ENCODE measurements around the gene PM20D1. TPM values are rescaled to one million over a fixed set of nuclear protein-coding genes. Genes with fewer than 3 reads are reported as not detected.
"Not testable (repeated sequence)": the region's sequence is repeated elsewhere in the genome, so short reads cannot be mapped to it uniquely, and the experiment has no call there.

Gene PM20D1
- polyA plus RNA-seq, 4 donors: 0.15 to 0.19 TPM; not detected in 2

DNA sequence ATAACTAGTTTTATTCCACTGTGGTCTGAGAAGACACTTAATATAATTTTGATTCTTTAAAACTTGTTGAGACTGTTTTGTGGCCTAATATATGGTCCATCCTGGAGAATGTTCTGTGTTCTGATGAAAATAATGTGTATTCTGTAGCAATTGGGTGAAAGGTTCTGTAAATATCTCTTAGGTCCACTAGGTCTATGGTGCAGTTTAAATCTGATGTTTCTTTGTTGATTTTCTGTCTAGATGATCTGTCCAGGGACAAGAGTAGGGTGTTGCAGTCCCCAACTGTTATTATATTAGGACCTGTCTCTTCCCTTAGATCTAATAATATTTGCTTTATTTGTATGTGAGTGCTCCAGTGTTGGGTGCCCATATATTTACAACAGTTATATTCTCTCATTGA lies 33.9 kb upstream of the PM20D1 start:
- FAIRE-seq: no peak
- no peaks in the 10 kb centered on the region for H3K4me1 ChIP-seq (ENCODE audit: control insufficient read depth in 3 of 3, insufficient read depth in 2 of 3, low read depth in 1 of 3, low read length in 2 of 3)

DNA sequence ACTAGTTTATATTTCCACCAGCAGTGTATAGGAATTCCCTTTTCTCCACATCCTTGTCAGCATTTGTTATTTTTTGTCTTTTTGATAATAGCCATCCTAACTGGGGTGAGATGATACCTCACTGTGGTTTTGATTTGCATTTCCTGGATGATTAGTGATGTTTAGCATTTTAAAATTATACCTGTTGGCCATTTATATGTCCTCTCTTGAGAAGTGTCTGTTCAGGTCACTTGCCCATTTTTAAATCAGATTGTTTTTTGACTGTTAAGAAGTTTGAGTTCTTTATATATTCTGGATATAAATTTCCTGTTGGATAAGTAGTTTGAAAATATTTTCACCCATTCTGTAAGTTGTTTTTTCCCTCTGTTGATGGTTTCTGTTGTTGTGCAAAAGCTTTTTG lies 31.0 kb upstream of the PM20D1 start:
- Histone ChIP-seq H3K27ac (ENCODE audit: low read depth in 1 of 3, low read length in 2 of 3) (no peak overlapping the region), H3K4me1 (ENCODE audit: control insufficient read depth in 3 of 3, insufficient read depth in 2 of 3, low read depth in 1 of 3, low read length in 2 of 3) (no peaks in the 10 kb centered on the region), H3K27me3 (ENCODE audit: control insufficient read depth in 3 of 3, insufficient read depth in 3 of 3, low read length in 3 of 3) (peaks cover 0 to 3% (median 0%) of the 10 kb centered on the region in 3 donors), H3K36me3 (ENCODE audit: control insufficient read depth in 3 of 3, insufficient read depth in 2 of 3, low read depth in 1 of 3, low read length in 3 of 3) (no peaks in the 10 kb centered on the region), H3K9me3 (ENCODE audit: control insufficient read depth in 2 of 2, insufficient read depth in 1 of 2, low read depth in 1 of 2, low read length in 1 of 2) (peaks cover 0 to 2% of the 10 kb centered on the region in 2 donors), H3K4me3 (ENCODE audit: low read depth in 1 of 3, low read length in 3 of 3) (no peak overlapping the region)
- DNase-seq (no peak), FAIRE-seq (no peak)

More for the DNA sequence above, 33.9 kb upstream of the PM20D1 start:
- no peak overlapping the region for H3K4me3 ChIP-seq (ENCODE audit: low read depth in 1 of 3, low read length in 3 of 3)
- H3K27me3 ChIP-seq (ENCODE audit: control insufficient read depth in 3 of 3, insufficient read depth in 3 of 3, low read length in 3 of 3): peaks cover 0 to 3% (median 0%) of the 10 kb centered on the region in 3 donors
- H3K9me3 ChIP-seq (ENCODE audit: control insufficient read depth in 2 of 2, insufficient read depth in 1 of 2, low read depth in 1 of 2, low read length in 1 of 2): peaks cover 0 to 3% of the 10 kb centered on the region in 2 donors
- H3K27ac ChIP-seq (ENCODE audit: low read depth in 1 of 3, low read length in 2 of 3): no peak overlapping the region
- H3K36me3 ChIP-seq (ENCODE audit: control insufficient read depth in 3 of 3, insufficient read depth in 2 of 3, low read depth in 1 of 3, low read length in 3 of 3): no peaks in the 10 kb centered on the region
- no peak for DNase-seq

DNA sequence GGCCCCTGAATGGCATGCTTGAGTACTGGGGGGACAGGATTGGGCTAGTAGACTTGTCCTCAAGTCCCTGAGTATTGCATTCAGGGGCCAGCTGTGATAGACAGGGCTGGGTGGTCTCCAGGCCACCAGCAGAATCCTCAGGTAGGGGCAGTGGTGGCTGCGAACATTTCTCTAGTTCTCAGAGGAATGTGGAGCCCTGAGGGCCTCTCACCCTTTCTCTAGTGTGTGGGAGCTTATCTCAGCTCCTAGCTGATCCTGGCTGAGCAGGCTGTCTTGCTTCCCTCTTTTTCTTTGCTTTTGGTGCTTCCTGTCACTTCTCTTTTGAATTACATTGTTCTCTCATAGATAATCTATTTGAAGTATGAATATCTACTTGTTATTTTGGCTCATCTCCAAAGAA lies 30.0 kb upstream of the PM20D1 start:
- Histone ChIP-seq H3K9me3 (ENCODE audit: control insufficient read depth in 2 of 2, insufficient read depth in 1 of 2, low read depth in 1 of 2, low read length in 1 of 2) (peaks cover 0 to 2% of the 10 kb centered on the region in 2 donors), H3K27me3 (ENCODE audit: control insufficient read depth in 3 of 3, insufficient read depth in 3 of 3, low read length in 3 of 3) (peaks cover 0 to 3% (median 0%) of the 10 kb centered on the region in 3 donors), H3K27ac (ENCODE audit: low read depth in 1 of 3, low read length in 2 of 3) (no peak overlapping the region), H3K4me1 (ENCODE audit: control insufficient read depth in 3 of 3, insufficient read depth in 2 of 3, low read depth in 1 of 3, low read length in 2 of 3) (no peaks in the 10 kb centered on the region), H3K36me3 (ENCODE audit: control insufficient read depth in 3 of 3, insufficient read depth in 2 of 3, low read depth in 1 of 3, low read length in 3 of 3) (no peaks in the 10 kb centered on the region), H3K4me3 (ENCODE audit: low read depth in 1 of 3, low read length in 3 of 3) (no peak overlapping the region)
- no peak for DNase-seq
- WGBS, 3 donors: 55 to 95% (median 88%) methylated on average over 1 of the region's 1 CpG
- FAIRE-seq: no peak

DNA sequence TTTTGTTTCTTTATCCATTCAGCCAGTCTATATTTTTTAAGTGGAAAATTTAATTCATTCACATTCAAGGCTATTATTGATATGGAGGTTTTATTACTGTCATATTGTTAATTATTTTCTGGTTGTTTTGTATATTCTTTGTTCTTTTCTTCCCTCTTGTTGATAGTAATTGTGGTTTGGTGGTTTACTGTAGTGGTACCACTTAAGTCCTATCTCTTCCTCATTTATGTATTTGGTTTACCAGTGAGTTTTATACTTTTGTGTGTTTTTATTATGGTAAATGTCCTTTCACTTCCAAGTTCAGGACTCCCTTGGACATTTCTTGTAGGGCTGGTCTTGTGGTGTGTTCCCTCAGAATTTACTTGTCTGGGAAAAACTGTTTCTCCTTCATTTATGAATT lies 28.1 kb upstream of the PM20D1 start:
- peaks cover 0 to 4% of the 10 kb centered on the region in 2 donors for H3K9me3 ChIP-seq (ENCODE audit: control insufficient read depth in 2 of 2, insufficient read depth in 1 of 2, low read depth in 1 of 2, low read length in 1 of 2)
- FAIRE-seq: no peak
- H3K4me3 ChIP-seq (ENCODE audit: low read depth in 1 of 3, low read length in 3 of 3): no peak overlapping the region
- H3K4me1 ChIP-seq (ENCODE audit: control insufficient read depth in 3 of 3, insufficient read depth in 2 of 3, low read depth in 1 of 3, low read length in 2 of 3): no peaks in the 10 kb centered on the region
- H3K27ac ChIP-seq (ENCODE audit: low read depth in 1 of 3, low read length in 2 of 3): no peak overlapping the region
- H3K27me3 ChIP-seq (ENCODE audit: control insufficient read depth in 3 of 3, insufficient read depth in 3 of 3, low read length in 3 of 3): peaks cover 0 to 3% (median 0%) of the 10 kb centered on the region in 3 donors
- H3K36me3 ChIP-seq (ENCODE audit: control insufficient read depth in 3 of 3, insufficient read depth in 2 of 3, low read depth in 1 of 3, low read length in 3 of 3): no peaks in the 10 kb centered on the region
- no peak for DNase-seq

DNA sequence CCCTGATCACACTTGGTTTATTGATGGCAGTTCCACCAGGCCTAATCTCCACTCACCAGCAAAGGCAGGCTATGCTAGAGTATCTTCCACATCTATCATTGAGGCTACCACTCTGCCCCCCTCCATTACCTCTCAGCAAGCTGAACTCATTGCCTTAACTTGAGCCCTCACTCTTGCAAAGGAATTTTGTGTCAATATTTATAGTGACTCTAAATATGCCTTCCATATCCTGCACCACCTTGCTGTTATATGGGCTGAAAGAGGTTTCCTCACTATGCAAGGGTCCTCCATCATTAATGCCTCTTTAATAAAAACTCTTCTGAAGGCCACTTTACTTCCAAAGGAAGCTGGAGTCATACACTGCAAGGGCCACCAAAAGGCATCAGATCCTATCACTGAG lies 23.2 kb upstream of the PM20D1 start:
- not testable (repeated sequence) for H3K4me3 ChIP-seq (ENCODE audit: low read depth in 1 of 3, low read length in 3 of 3); H3K4me1 ChIP-seq (ENCODE audit: control insufficient read depth in 3 of 3, insufficient read depth in 2 of 3, low read depth in 1 of 3, low read length in 2 of 3); H3K27ac ChIP-seq (ENCODE audit: low read depth in 1 of 3, low read length in 2 of 3); H3K36me3 ChIP-seq (ENCODE audit: control insufficient read depth in 3 of 3, insufficient read depth in 2 of 3, low read depth in 1 of 3, low read length in 3 of 3); H3K27me3 ChIP-seq (ENCODE audit: control insufficient read depth in 3 of 3, insufficient read depth in 3 of 3, low read length in 3 of 3); H3K9me3 ChIP-seq (ENCODE audit: control insufficient read depth in 2 of 2, insufficient read depth in 1 of 2, low read depth in 1 of 2, low read length in 1 of 2); FAIRE-seq; DNase-seq

- FAIRE-seq: no peak
- Histone ChIP-seq H3K4me1 (ENCODE audit: control insufficient read depth in 3 of 3, insufficient read depth in 2 of 3, low read depth in 1 of 3, low read length in 2 of 3) (peaks cover 0 to 5% (median 0%) of the 10 kb centered on the region in 3 donors), H3K9me3 (ENCODE audit: control insufficient read depth in 2 of 2, insufficient read depth in 1 of 2, low read depth in 1 of 2, low read length in 1 of 2) (peaks cover 0 to 9% of the 10 kb centered on the region in 2 donors), H3K27me3 (ENCODE audit: control insufficient read depth in 3 of 3, insufficient read depth in 3 of 3, low read length in 3 of 3) (no peaks in the 10 kb centered on the region), H3K27ac (ENCODE audit: low read depth in 1 of 3, low read length in 2 of 3) (no peak overlapping the region), H3K4me3 (ENCODE audit: low read depth in 1 of 3, low read length in 3 of 3) (no peak overlapping the region), H3K36me3 (ENCODE audit: control insufficient read depth in 3 of 3, insufficient read depth in 2 of 3, low read depth in 1 of 3, low read length in 3 of 3) (no peaks in the 10 kb centered on the region)
- WGBS, 3 donors: 59 to 78% (median 73%) methylated on average over 2 of the region's 2 CpGs
- DNase-seq: no peak
Measured at GRCh38 chr1:205870236-205870635, 20.3 kb upstream of the PM20D1 start.

DNA sequence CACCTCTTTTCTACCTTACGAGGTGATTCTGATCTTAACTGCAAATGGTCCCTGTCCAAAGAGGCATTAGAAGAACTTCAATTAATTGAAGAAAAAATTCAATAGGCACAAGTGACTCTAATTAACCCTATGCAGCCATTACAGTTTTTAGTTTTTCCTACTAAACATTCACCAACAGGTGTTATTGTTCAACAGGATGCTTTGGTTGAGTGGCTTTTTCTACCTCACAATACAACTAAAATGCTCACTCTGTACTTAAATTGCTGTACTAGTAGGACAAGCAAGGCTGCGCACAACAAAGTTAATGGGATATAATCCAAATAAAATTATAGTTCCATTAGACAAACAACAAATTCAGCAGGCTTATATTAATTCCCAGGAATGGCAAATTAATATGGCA lies 11.6 kb upstream of the PM20D1 start:
- Histone ChIP-seq H3K36me3 (ENCODE audit: control insufficient read depth in 3 of 3, insufficient read depth in 2 of 3, low read depth in 1 of 3, low read length in 3 of 3) (no peaks in the 10 kb centered on the region), H3K27ac (ENCODE audit: low read depth in 1 of 3, low read length in 2 of 3) (no peak overlapping the region), H3K27me3 (ENCODE audit: control insufficient read depth in 3 of 3, insufficient read depth in 3 of 3, low read length in 3 of 3) (peaks cover 0 to 2% (median 0%) of the 10 kb centered on the region in 3 donors), H3K4me3 (ENCODE audit: low read depth in 1 of 3, low read length in 3 of 3) (no peak overlapping the region), H3K4me1 (ENCODE audit: control insufficient read depth in 3 of 3, insufficient read depth in 2 of 3, low read depth in 1 of 3, low read length in 2 of 3) (no peaks in the 10 kb centered on the region), H3K9me3 (ENCODE audit: control insufficient read depth in 2 of 2, insufficient read depth in 1 of 2, low read depth in 1 of 2, low read length in 1 of 2) (peaks cover 0 to 3% of the 10 kb centered on the region in 2 donors)
- 92 to 99% (median 96%) methylated on average over 2 of the region's 2 CpGs for WGBS, 3 donors
- DNase-seq (no peak), FAIRE-seq (no peak)

DNA sequence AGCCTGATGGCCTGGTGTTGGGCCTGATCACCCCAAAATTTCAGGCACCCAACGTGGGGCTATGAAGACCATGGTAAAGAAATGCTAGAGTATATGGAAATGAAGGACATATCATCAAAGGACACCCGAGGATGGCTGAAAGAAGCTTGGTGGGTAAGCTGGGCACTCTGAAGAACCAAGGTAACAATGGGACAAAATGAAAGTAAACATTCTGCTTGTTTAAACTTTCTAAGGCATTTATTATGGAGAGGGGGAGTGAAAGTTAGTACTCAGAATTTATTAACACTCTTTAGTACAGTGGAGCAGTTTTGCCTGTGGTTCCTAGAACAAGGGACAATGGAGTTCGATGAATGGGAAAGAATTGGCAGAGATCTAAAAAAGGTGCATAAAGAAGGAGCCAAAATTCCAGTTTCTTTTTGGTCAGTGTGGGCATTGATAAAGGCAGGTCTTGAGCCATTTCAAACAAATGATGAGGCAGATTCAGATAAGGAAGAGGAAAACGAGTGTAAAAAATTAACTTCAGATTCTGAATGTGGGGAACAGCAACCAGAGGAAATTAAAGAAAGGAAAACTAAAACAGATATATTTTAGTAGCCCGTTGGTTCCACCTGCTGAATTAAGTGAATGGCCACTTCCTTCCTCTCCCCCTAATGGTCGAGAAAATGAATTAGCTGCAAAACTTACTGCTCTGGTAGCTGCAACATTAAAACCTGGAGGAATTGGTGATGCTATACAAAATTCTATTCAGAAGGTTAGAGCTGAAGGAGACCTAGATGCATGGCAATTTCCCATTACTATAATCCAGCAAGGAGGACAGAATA lies 8.4 kb upstream of the PM20D1 start:
- Histone ChIP-seq H3K27me3 (ENCODE audit: control insufficient read depth in 3 of 3, insufficient read depth in 3 of 3, low read length in 3 of 3) (peaks cover 0 to 2% (median 0%) of the 10 kb centered on the region in 3 donors), H3K4me1 (ENCODE audit: control insufficient read depth in 3 of 3, insufficient read depth in 2 of 3, low read depth in 1 of 3, low read length in 2 of 3) (no peaks in the 10 kb centered on the region), H3K4me3 (ENCODE audit: low read depth in 1 of 3, low read length in 3 of 3) (no peak overlapping the region), H3K36me3 (ENCODE audit: control insufficient read depth in 3 of 3, insufficient read depth in 2 of 3, low read depth in 1 of 3, low read length in 3 of 3) (no peaks in the 10 kb centered on the region), H3K9me3 (ENCODE audit: control insufficient read depth in 2 of 2, insufficient read depth in 1 of 2, low read depth in 1 of 2, low read length in 1 of 2) (peaks cover 0 to 3% of the 10 kb centered on the region in 2 donors), H3K27ac (ENCODE audit: low read depth in 1 of 3, low read length in 2 of 3) (no peak overlapping the region)
- WGBS, 3 donors: 36 to 57% (median 46%) methylated on average over 6 of the region's 6 CpGs
- no peak for FAIRE-seq
- DNase-seq: no peak

- not testable (repeated sequence) for DNase-seq; H3K4me3 ChIP-seq (ENCODE audit: low read depth in 1 of 3, low read length in 3 of 3); FAIRE-seq; H3K9me3 ChIP-seq (ENCODE audit: control insufficient read depth in 2 of 2, insufficient read depth in 1 of 2, low read depth in 1 of 2, low read length in 1 of 2); H3K36me3 ChIP-seq (ENCODE audit: control insufficient read depth in 3 of 3, insufficient read depth in 2 of 3, low read depth in 1 of 3, low read length in 3 of 3); H3K27me3 ChIP-seq (ENCODE audit: control insufficient read depth in 3 of 3, insufficient read depth in 3 of 3, low read length in 3 of 3); H3K27ac ChIP-seq (ENCODE audit: low read depth in 1 of 3, low read length in 2 of 3); H3K4me1 ChIP-seq (ENCODE audit: control insufficient read depth in 3 of 3, insufficient read depth in 2 of 3, low read depth in 1 of 3, low read length in 2 of 3)
- WGBS, 3 donors: 70 to 87% (median 73%) methylated on average over 2 of the region's 2 CpGs
Measured at GRCh38 chr1:205857501-205857900, 7.6 kb upstream of the PM20D1 start.

Measured in small intestine (tissue), 7 donors.